Left forelimb (tissue), 1 donor: Measurements from ENCODE around the gene COL6A5.
"Not testable (repeated sequence)": the region's sequence is repeated elsewhere in the genome, so short reads cannot be mapped to it uniquely, and the experiment has no call there.

Source experiments
- DNase-seq: peaks from one replicate; pipeline ENCODE4 v3.0.0-alpha.2; 2018; ENCODE audit warnings: low spot score

The COL6A5 gene, protein sequence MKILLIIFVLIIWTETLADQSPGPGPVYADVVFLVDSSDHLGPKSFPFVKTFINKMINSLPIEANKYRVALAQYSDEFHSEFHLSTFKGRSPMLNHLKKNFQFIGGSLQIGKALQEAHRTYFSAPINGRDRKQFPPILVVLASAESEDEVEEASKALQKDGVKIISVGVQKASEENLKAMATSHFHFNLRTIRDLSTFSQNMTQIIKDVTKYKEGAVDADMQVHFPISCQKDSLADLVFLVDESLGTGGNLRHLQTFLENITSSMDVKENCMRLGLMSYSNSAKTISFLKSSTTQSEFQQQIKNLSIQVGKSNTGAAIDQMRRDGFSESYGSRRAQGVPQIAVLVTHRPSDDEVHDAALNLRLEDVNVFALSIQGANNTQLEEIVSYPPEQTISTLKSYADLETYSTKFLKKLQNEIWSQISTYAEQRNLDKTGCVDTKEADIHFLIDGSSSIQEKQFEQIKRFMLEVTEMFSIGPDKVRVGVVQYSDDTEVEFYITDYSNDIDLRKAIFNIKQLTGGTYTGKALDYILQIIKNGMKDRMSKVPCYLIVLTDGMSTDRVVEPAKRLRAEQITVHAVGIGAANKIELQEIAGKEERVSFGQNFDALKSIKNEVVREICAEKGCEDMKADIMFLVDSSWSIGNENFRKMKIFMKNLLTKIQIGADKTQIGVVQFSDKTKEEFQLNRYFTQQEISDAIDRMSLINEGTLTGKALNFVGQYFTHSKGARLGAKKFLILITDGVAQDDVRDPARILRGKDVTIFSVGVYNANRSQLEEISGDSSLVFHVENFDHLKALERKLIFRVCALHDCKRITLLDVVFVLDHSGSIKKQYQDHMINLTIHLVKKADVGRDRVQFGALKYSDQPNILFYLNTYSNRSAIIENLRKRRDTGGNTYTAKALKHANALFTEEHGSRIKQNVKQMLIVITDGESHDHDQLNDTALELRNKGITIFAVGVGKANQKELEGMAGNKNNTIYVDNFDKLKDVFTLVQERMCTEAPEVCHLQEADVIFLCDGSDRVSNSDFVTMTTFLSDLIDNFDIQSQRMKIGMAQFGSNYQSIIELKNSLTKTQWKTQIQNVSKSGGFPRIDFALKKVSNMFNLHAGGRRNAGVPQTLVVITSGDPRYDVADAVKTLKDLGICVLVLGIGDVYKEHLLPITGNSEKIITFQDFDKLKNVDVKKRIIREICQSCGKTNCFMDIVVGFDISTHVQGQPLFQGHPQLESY (N-terminal part only)

DNA sequence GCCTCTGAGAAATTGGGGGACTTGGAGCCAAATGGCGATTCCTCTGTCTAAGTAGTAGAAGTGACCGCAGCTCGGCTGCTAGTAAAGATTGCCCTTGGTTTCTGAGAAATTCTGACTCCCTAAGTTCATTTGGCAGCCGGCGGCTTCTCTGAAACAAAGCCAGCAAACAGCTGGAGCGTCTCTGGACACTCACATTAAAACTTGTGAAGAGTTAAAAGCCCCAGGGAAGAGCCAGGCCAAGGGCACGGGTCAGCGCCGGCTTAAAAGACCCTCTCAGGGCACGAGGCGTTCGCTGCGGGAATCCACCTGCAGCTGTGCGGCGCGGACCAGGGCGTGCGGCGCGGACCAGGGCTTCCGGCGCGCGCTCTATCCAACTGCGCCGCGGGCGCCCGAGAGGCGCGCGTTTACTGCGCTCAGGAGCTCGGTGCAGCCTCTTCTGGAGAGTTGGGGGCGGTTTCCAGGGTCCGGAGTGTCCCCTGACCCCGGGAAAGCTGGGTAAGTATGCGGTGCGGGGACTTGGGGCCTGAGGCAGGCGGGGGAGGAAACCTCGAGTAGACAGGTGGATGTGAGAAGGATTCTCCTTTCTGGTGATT is at the start of gene COL6A5:
Gene COL6A5 (plus strand): TSS at position 186 of the 593 bp plus-strand sequence. CDS start 27,967 bp downstream, outside the sequence.
- DNase-seq = peak; percentile 65

DNA sequence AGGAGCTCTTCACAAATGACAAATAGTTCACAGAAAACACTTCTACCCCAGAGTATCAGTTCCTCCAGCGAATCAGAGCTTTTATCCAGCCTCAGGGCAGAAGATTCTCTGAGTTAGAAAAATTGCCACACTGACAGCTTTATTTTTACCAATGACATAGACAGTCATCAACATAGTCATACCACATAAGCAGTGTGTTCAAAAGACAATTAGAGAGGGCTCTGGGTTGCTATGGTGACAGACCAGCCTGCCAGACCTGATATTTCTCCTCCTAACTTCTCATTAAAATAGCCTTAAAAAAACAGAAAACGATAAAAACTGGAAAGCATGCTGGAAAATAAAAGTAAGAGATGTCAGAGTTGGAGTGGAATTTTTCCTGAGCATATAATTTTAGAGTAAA is 45.9 kb upstream of the COL6A5 start:
- no peak for DNase-seq

DNA sequence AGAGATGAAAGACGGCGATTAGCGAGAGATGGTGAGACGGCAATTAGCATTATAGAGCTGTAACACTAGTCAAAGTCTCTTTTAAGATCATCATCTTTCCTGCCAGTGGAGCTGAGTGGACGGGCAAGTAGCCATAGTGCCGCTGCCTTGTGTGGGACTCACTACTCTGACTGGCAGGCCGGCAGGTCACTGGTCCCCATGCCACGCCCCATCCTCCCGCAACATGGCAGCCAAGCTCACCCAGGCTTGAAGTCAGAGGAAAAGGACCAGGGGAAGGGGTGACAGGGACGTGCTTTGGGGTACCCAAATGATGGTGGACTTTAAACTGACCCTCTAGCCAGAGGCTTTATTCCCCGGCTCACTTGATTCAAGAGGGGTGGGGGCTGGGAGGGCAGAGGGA is 44.6 kb upstream of the COL6A5 start:
- DNase-seq = no peak

DNA sequence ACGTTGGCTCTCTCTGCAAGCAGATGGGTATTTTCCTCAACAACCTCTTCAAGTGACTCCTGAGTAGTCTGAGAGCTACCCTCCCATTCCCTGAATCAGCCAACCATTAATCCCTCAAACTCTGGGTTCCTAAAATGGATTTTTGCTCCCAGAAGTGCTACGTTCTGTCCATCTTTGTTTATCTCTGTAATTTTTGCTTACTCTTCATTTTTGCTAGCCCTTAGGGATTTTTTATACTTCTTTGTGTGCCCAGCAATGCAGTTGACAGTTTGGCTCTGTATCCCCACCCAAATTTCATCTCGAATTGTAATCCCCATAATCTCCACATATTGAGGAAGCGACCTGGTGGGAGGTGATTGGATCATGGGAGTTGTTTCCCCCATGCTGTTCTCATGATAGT is 35.4 kb upstream of the COL6A5 start:
- DNase-seq = no peak

DNA sequence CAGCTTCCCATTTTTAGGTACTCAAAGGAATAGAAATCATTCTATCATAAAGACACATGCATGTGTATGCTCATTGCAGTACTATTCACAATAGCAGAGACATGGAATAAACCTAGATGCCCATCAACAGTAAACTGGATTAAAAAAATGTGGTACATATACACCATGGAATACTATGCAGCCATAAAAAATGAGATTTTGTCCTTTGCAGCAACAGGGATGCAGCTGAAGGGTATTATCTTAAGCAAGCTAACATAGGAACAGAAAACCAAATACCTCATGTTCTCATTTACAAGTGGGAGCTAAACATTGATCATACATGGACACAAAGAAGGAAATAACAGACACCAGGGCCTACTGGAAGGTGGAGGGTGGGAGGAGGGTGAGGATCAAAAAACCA is 33.1 kb upstream of the COL6A5 start:
- no peak for DNase-seq

DNA sequence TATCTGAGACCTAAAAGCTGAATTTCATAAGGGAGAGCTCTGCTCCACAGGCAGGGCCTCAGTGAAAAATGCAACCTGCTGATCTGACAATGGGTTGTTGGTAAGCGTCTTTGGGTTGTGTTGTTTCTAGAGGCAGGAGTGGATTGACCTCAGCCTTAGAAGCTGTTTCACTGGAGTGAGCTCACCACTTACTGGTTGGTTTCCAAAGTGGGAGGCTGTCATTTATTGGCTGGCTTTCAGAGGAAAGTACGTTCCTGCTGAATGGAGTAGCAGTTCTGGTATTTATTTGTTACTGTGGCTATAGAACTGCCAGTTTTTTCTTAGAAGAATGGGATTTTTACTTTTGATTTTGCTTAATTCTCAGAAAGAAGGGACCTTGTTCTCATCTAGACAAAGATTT is 29.3 kb upstream of the COL6A5 start:
- no peak for DNase-seq

DNA sequence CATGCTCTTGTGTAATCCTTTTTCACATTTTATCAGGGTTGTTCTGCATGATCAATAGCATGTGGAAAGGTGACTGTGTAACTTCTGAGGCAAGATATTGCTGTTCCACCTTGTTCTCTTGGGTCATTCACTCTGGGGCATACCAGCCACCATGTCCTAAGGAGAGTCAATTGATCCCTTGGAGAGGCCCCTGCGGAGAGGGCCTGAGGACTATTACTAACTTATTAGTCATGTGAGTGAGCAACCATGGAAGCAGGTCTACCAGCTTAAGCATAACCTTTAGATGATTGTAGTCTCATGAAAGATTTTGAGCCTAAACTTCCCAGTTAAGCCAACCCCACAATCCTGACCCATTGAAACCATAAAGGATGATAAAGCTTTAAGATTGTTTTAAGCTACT is 22.0 kb upstream of the COL6A5 start:
- DNase-seq = no peak

DNA sequence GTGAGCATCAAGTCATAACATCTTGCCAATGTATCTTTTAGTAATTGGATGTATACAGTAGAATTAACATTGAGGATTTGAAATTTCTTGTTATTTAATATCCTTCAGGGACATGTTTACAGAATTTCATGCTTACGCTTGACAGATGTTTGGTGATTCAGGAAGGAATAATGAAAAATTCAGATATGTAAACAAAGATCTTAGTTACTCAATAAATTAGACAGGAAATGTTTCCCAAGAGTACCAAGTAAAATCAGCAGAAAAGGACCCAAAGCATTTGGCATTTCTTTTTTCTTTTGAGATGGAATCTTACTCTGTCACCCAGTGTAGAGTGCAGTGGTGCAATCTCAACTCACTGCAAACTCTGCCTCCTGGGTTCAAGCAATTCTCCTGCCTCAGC is 4.7 kb upstream of the COL6A5 start:
- DNase-seq = no peak

DNA sequence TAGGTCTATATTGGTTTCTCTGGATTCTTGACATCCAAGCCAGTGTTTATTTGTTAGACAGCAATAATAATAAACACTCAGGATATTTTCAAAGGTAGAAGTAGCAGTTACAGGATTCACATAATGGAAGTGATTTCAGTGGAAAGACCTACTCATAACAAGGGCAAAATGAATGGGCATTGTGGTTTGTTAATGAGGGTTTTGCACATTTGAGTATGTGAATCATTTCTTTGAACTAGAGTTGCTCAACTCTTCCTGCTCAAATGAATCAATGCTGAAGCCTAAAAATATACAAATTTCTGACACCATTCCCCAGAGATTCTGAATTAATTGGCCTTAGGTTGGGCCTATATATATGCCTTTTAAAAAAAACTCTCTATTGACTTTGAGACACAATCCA is 4.1 kb upstream of the COL6A5 start:
- no peak for DNase-seq

DNA sequence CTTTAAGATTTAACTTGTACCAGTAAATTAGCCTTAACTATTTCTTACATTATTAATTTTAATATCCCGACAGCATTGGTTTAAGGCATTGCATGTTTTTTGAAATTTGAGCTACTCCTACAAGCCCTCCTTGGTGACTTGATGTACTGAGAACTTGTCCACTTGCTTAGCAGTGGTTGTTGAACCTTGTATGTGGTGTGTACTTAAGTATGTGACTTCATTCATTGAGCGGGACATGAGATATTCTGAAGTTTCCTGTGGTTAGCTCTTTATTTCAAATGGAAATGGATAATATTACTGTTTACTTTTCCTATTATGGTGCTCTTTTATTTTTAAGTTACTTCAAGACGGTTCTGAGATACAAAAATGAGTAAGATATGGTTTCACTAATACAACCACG is 3.6 kb upstream of the COL6A5 start:
- DNase-seq = no peak

DNA sequence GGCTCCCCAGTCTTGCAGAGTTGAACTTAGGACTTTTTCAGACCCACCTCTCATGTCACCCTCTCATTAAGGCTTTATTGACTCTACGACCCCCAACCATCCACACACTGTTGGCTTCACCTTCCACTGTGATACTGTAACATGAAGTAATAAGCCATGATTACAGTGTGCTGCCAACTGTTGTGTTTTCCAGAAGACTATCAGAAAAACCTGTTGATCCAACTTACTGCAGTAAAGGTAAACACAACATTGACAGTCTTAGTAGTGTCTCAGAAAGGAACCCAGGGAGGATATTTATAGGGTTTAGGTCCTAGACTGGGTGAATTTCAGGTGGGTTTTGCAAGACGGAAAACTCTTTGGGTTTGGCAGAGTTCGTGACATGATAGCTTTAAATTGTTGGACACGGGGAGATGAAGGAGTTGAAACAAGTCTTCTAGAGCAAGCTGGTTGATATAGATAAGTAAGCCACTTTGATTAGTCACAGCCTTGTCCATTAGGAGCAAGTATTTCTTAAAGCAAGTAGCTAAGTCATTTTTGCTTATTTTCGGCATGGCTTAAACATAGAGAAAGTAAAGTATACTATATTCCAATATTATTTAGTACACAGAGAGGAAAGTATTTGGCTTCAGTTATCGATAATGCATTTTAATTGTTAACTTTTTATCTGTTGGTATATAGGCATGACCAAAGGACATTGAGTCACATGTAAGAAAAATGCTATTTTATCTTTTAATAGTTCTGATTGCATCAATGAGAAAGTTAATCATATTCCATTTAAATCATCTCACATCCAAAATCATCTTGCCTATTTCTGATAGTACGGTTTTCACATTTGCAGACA is 2.4 kb upstream of the COL6A5 start:
- no peak for DNase-seq

DNA sequence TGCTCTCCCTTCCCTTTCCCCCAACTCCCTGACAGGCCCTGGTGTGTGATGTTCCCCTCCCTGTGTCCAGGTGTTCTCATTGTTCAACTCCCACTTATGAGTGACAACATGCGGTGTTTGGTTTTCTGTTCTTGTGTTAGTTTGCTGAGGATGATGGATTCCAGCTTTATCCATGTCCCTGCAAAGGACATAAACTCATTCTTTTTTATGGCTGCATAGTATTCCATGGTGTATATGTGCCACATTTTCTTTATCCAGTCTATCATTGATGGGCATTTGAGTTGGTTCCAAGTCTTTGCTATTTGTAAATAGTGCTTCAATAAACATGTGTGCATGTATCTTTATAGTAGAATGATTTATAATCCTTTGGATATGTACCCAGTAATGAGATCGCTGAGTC is 2.8 kb downstream of the COL6A5 start:
- DNase-seq = not testable (repeated sequence)

DNA sequence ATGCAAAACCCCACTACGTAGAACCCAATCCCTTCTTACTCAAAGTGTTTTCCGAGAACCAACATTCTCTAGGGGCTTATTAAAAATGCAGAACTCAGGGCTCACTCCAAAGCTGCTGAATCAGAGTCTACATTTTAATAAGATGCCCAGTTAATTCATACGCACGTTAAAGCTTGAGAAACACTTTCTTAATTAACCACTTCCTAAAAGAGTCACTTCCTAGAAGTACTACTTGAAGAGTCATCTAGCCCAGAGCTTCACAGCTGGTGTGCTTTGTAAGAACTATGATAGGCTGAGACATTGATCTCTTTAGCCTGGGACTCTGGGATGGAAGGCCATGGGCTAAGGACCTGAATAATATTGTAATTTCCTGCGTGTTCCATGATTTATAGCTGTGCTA is 9.0 kb downstream of the COL6A5 start:
- DNase-seq = no peak

DNA sequence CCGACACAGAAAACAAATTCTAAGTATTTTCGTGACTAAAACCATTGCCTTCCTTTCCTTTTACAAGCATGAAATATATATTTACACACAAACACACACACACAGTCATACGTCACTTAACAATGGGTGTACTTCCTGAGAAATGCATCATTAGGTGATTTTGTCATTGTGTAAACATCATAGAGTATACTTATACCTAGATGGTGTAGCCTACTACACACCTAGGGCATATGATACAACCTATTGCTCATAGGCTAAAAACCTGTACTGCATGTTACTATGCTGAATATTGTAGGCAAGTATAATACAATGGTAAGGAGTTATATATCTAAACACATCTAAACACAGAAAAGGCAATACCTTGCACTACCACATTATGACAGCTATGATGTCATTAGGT is 28.6 kb downstream of the COL6A5 start:
- no peak for DNase-seq

DNA sequence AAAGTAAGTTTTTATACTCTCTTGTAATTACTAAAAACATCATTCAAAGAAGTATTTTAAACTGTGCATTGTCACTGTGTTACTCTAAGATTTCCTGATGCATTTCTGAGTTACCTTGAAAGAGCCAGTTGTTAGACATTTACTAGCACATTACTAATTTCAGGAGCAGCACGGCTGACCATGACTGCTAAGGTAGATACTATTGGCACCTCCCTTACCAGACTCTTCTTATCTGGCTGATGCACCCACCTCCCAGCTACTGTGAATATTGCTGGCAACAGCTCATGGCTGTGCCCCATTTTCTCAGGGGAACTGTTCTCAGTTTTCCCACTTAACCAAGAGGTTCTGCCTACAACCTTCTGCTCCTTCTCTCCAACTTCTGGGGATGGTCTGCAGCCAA is 29.4 kb downstream of the COL6A5 start:
- no peak for DNase-seq

DNA sequence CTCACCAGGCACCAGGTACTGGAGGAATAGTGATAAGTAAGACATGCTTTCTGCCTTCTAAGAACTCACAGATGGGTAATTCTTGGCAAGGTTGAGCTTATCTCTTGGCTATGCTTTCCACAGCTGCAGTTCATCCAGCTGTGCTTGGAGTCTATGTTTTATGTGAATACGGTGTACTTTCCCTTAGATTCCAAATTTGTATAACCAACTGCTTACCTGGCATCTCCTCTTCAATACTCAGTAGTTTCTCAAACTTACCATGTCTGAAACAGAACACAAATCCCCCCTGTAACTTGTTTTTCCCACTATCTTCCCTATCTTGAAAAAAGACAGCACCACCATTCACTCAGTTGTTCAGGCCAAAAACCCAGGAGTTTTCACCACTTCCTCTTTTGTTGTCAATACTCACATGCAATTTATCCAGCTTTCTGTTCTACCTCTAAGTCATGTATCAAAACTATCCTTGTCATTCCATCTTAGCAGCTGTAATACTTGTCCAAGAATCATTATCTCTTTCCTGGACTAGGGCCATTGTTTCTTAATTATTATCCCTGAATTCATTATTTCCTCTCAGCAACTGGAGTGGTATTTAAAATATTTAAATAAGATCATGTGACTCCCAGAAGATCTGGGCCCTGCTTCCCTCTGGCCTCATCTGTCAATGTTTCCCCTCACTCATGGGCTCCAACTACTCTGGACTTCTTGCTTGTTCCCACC is 32.6 kb downstream of the COL6A5 start:
- no peak for DNase-seq

DNA sequence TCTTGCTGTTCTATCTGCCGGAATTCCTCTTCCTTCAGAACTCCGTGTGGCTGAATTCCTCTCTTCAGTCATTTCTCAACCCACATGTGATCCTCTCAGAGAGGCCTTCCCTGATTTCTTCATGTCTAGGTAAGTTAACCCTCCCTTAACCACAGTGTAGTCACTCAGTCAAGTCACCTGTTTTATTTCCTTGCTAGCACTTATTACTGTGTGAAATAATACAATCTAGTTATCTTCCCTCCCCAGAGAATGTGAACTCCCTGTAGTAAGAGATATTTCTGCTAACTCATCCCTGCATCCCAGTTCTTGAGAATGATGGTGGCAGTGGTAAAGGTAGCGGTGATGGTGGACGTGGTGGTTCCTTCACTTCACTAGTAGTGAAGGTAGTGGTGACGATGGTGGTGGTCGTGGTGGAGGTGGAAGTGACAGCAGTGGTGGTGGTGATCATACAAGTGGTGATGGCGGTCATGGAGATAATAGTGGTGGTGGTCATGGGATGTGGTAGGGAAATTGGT is 33.3 kb downstream of the COL6A5 start:
- no peak for DNase-seq

DNA sequence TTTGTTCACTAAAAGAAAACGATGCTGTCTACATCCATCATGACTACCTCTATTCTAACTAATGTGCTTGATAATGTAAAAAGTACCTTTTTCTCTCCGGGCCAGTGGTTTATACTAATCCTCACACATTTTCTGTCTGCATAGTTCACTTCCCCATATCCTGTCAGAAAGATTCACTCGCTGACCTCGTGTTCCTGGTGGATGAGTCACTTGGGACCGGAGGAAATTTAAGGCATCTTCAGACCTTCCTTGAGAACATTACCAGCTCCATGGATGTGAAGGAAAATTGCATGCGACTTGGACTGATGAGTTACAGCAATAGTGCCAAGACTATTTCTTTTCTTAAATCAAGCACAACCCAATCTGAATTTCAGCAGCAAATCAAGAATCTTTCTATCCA is 33.8 kb downstream of the COL6A5 start:
- DNase-seq = no peak

DNA sequence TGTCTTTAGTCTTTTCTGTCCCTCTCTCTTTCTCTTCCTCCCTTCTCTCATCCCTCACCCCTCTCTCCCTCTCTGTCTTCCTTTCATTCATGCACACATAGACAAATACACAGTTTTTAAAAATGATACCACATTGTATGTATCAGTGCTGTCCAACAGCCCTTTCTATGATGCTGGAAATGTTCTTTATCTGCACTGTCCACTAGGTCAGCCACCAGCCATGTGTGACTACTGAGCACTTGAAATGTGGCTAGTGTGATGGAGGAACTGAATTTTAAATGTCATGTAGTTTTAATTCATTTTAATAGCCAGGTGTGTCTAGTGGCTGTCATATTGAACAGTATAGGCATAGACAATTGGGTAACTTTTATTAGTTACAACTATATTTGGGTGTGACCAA is 34.9 kb downstream of the COL6A5 start:
- no peak for DNase-seq

DNA sequence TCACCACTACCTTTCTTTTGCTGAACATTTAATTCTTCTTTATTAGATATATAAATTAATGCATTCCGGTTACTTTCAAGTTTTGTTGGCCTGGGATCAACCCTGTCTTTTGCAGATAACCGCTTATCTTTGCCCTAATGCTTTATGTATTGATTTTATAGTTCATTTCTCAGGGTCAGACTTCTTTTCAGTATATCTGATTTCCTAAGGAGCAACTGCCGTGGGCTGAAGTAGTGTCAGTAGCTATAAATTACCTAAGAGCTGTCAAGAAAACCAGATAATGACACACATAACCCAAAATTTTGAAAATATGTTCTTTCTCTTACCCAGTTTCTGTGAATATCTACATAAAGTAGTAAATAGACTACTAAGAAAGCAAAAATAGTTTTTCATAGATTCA is 38.0 kb downstream of the COL6A5 start:
- no peak for DNase-seq
